Stimulated activated CD4-positive, alpha-beta T cell treated with anti-CD3 and anti-CD28 coated beads, Interleukin-2, amount 100 ng/mL, for 24 hours (primary cell): ENCODE data around the gene PCAT7.
"Not testable (repeated sequence)": the region's sequence is repeated elsewhere in the genome, so short reads cannot be mapped to it uniquely, and the experiment has no call there.

ENCODE experiments used
- DNase-seq, 2 donors: peaks; one replicate each; pipeline ENCODE4 v3.0.0-alpha.2; 2020

PCAT7 gene

GRCh38 chr9:94564279-94564678, 9.4 kb downstream of the PCAT7 start:
- DNase-seq: not testable (repeated sequence)

GRCh38 chr9:94566550-94566949, 11.7 kb downstream of the PCAT7 start:
- DNase-seq: no peak

- no peak for DNase-seq
Observed at GRCh38 chr9:94567271-94567670, 12.4 kb downstream of the PCAT7 start.

GRCh38 chr9:94568250-94568889, 13.5 kb downstream of the PCAT7 start:
- no peak for DNase-seq

GRCh38 chr9:94568972-94569712, 14.3 kb downstream of the PCAT7 start:
- DNase-seq: no peak

GRCh38 chr9:94576131-94576530, 21.2 kb downstream of the PCAT7 start:
- DNase-seq: no peak

GRCh38 chr9:94577036-94577435, 22.2 kb downstream of the PCAT7 start:
- no peak for DNase-seq

- no peak for DNase-seq
Observed at GRCh38 chr9:94577571-94577970, 22.7 kb downstream of the PCAT7 start.

- no peak for DNase-seq
Observed at GRCh38 chr9:94581728-94582127, 26.8 kb downstream of the PCAT7 start.

GRCh38 chr9:94584555-94584954, 29.7 kb downstream of the PCAT7 start:
- DNase-seq: no peak

GRCh38 chr9:94586316-94586715, 31.4 kb downstream of the PCAT7 start:
- DNase-seq: no peak

GRCh38 chr9:94586814-94587213, 31.9 kb downstream of the PCAT7 start:
- no peak for DNase-seq

GRCh38 chr9:94588681-94589080, 33.8 kb downstream of the PCAT7 start:
- no peak for DNase-seq

GRCh38 chr9:94591046-94591545, 36.2 kb downstream of the PCAT7 start:
- DNase-seq: not testable (repeated sequence)

GRCh38 chr9:94591876-94592275, 37.0 kb downstream of the PCAT7 start:
- DNase-seq: no peak

GRCh38 chr9:94592683-94593082, 37.8 kb downstream of the PCAT7 start:
- DNase-seq: not testable (repeated sequence)

- DNase-seq: no peak
Observed at GRCh38 chr9:94593459-94594345, 38.8 kb downstream of the PCAT7 start, which contains the start of gene FBP2. TSS of gene FBP2 (minus strand) at chr9:94593824. CDS start at chr9:94593726, 98 bp downstream.

GRCh38 chr9:94599102-94599501, 44.2 kb downstream of the PCAT7 start:
- no peak for DNase-seq

- no peak for DNase-seq
Observed at GRCh38 chr9:94600258-94600657, 45.4 kb downstream of the PCAT7 start.

- no peak for DNase-seq
Observed at GRCh38 chr9:94600715-94601114, 45.8 kb downstream of the PCAT7 start.

GRCh38 chr9:94602666-94603065, 47.8 kb downstream of the PCAT7 start:
- DNase-seq: no peak

GRCh38 chr9:94603259-94604160, 48.6 kb downstream of the PCAT7 start:
- peak; percentile 79 to 80 for DNase-seq
